GM19351 (cell line): ENCODE measurements around the gene TUBB.
"Not testable (repeated sequence)": the region's sequence is repeated elsewhere in the genome, so short reads cannot be mapped to it uniquely, and the experiment has no call there.

ENCODE experiments used
- ATAC-seq: cut with Tn5 transposase; IDR thresholded peaks from one replicate; pipeline ENCODE4 v1.9.1; 2021; ENCODE audit warnings: mild to moderate bottlenecking, moderate library complexity; ENCODE audit not compliant: unreplicated experiment

The TUBB gene

GRCh38 chr6:30738532-30738931, 18.4 kb downstream of the TUBB start:
- ATAC-seq, result no peak

DNA sequence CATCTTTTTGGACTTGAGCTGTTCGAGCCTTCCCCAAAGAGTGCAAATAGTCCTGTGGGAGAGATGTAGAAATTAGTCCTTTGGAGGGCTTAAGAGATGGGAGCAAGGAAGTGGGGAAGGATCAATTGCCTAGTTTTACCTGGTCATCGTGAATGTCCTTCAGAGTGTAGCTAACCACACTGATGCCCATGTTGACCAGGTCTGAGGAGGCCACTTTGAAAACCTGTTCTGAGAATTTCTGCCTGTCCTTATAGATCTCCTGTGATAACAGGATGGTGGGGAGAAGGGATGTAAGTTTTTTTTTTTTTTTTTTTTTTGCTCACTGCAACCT, 20.4 kb downstream of the TUBB start:
- no peak for ATAC-seq

GRCh38 chr6:30741063-30741779, 21.1 kb downstream of the TUBB start:
- no peak for ATAC-seq

- ATAC-seq, result no peak
Observed at GRCh38 chr6:30741789-30742315, 21.7 kb downstream of the TUBB start.

GRCh38 chr6:30742316-30743098, 22.4 kb downstream of the TUBB start, which contains the start of gene FLOT1:
Gene FLOT1 (minus strand): TSS chr6:30742687. CDS start chr6:30742189, 498 bp downstream.
- peak; percentile 77 for ATAC-seq

- no peak for ATAC-seq
Observed at GRCh38 chr6:30743099-30744053, 23.2 kb downstream of the TUBB start.

- ATAC-seq, result no peak
Observed at GRCh38 chr6:30744054-30744805, 24.1 kb downstream of the TUBB start, which contains the start of gene IER3. Gene IER3 (minus strand): TSS chr6:30744547. CDS start chr6:30744518, 29 bp downstream.

DNA sequence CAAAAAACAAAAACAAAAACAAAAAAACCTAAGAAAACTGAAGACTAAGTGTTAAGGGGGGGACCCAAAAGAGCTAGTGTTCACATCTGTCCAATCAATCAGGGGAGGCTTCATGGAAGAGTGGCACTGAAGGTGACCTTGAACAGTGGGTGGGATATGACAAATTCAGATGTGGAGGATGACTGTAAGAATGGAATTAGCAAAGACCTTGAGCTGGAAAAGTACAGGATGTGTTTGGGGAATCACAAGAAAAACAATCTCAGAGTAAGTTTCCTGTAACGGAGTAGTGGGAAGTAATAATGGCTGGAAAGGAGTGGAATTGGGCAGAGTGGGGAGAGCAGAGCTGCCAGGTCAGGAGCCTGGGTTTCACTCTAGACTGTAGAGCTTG, 27.1 kb downstream of the TUBB start:
- no peak for ATAC-seq

- ATAC-seq, result no peak
Observed at GRCh38 chr6:30747902-30748769, 28.0 kb downstream of the TUBB start.

- no peak for ATAC-seq
Observed at GRCh38 chr6:30748851-30749540, 28.8 kb downstream of the TUBB start.

DNA sequence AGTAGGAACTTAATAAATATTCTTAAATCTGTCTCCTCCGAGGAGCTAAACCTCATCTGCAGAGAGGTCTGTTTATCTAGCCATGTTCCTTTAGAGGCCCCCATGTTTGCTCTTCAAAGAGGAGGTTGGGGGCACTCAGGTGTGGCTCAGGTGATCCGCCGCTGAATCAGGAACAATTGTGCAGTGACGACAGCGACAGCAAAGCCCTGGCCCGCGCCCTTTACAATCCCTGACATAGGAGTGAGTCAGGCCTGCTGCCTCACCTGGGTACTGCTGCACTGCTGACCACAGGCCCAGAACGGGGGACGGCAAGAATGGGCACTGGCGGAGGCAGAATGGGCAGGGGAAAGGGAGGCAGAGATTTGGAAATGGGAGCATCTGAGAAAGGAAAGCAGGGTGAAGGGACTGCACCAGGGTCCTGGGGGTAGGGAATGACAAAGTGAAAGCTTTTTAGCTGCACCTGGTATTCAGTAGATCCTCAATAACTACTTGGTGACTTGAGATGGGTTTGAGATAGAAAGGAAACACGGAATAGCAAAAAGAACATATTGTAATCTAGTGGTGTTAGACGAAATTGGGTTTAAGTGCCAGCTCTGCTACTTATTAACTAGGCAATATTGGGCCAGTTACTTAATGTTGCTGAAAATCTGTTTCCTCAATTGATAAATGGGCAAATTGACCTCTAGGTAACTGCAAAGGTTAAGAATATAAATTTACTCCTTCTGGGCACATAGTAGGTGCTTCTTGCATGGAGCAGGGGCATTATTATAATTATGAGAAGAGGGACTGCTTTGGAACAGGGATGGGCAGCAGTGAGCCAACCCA, 29.6 kb downstream of the TUBB start:
- ATAC-seq, result no peak

DNA sequence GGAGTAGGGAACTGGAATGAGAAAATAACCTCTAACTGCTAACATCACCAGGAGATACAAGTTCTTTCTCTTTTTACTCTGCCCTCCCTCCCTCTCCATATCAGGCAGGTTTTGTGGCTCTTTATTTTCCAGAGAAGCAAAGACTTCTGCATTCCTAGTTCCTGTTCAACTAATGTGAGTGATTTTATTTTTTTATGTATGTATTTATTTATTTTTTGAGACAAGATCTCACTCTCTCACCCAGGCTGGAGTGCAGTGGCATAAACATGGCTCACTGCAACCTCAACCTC, 30.2 kb downstream of the TUBB start:
- ATAC-seq, result no peak

- no peak for ATAC-seq
Observed at GRCh38 chr6:30752157-30752927, 32.2 kb downstream of the TUBB start.

- no peak for ATAC-seq
Observed at GRCh38 chr6:30754631-30755030, 34.5 kb downstream of the TUBB start.

DNA sequence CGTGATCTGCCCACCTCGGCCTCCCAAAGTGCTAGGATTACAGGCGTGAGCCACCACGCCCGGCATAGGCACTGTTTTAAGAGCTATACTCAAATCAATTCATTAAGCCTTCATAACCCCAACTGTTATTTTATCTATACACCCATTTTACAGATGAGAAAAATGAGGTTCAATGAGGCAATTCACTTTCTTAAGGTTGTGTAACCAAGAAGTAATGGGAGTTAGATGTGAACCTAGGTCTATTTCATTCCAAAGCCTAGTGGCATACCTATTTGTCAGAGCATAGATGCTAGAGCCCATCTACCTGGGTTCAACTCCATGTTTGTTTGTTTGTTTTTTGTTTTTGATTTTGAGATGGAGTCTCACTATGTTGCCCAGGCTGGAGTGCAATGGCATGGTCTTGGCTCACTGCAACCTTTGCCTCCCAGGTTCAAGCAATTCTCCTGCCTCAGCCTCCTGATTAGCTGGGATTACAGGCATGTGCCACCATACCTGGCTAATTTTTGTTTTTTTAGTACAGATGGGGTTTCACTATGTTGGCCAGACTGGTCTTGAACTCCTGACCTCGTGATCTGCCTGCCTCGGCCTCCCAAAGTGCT, 36.4 kb downstream of the TUBB start:
- not testable (repeated sequence) for ATAC-seq

DNA sequence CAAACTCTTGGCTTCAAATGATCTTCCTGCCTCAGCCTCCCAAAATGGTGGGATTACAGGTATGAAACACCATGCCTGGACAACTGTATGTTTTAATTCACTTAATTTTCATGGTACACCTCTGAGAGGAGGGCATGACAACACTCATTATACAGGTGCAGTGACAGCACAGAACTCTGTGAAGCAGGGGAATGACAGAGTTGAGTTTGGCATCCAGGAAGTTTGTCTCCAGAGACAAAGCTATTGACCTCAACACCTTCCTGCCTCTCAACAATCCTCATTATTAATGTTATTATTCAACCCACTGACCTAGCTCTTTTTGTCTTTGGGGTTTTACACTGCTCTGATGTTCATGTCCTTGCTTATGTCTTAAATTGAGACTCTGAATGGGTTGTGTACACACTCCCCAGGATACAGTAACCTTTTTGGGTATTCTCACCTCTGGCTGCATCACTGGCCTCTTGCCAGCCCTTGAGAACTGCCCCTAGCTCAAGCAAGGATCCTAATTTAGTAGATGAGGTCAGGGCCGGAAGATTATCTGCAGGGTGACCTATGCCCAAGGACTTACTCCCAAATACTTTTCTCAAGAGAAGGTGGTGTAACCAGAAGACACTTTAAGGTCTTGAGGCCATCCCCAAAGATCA, 37.2 kb downstream of the TUBB start:
- no peak for ATAC-seq
